Endothelial cell (in vitro differentiated cells): Measurements from ENCODE around the gene SOX18. TPM values are rescaled to one million over a fixed set of nuclear protein-coding genes. Genes with fewer than 3 reads are reported as not detected.

Source experiments
- DNase-seq: peaks from one replicate; pipeline ENCODE4 v3.0.0; 2021; ENCODE audit warnings: low spot score
- H3K27ac Mint-ChIP-seq: one replicate; pipeline ENCODE4 v1.8.0; 2021; ENCODE audit warnings: mixed read lengths, inconsistent platforms; ENCODE audit not compliant: unreplicated experiment
- H3K27me3 Mint-ChIP-seq: one replicate; pipeline ENCODE4 v1.8.0; 2021; ENCODE audit warnings: mild to moderate bottlenecking, moderate library complexity, mixed read lengths, inconsistent platforms; ENCODE audit not compliant: unreplicated experiment
- H3K36me3 Mint-ChIP-seq: one replicate; pipeline ENCODE4 v1.8.0; 2021; ENCODE audit warnings: mild to moderate bottlenecking, low read depth, mixed read lengths, inconsistent platforms; ENCODE audit not compliant: unreplicated experiment
- H3K4me1 Mint-ChIP-seq: one replicate; pipeline ENCODE4 v1.8.0; 2021; ENCODE audit warnings: mild to moderate bottlenecking, mixed read lengths, inconsistent platforms; ENCODE audit not compliant: unreplicated experiment
- H3K4me3 Mint-ChIP-seq: one replicate; pipeline ENCODE4 v1.8.0; 2021; ENCODE audit warnings: mild to moderate bottlenecking, mixed read lengths, inconsistent platforms; ENCODE audit not compliant: unreplicated experiment
- H3K9me3 Mint-ChIP-seq: one replicate; pipeline ENCODE4 v1.8.0; 2021; ENCODE audit warnings: mixed read lengths, inconsistent platforms; ENCODE audit not compliant: unreplicated experiment
- CTCF ChIP-seq: fragments of 200-600 bp; sonication (generic); IDR thresholded peaks from one replicate; pipeline ENCODE4 v1.5.0; 2021; ENCODE audit warnings: antibody characterized with exemption; ENCODE audit not compliant: unreplicated experiment
- total RNA-seq: library from RNA; stranded (reverse); fragmentation: NEBNext Ultra II Directional; extraction: Animal tissue kit (Norgen Biotek cat#: 25700); gene quantifications from one replicate; pipeline ENCODE4 v1.2.1, GENCODE V29; 2021; ENCODE audit not compliant: unreplicated experiment

Gene SOX18
- total RNA-seq, 1 donor from 2014 or later = 149 TPM

DNA sequence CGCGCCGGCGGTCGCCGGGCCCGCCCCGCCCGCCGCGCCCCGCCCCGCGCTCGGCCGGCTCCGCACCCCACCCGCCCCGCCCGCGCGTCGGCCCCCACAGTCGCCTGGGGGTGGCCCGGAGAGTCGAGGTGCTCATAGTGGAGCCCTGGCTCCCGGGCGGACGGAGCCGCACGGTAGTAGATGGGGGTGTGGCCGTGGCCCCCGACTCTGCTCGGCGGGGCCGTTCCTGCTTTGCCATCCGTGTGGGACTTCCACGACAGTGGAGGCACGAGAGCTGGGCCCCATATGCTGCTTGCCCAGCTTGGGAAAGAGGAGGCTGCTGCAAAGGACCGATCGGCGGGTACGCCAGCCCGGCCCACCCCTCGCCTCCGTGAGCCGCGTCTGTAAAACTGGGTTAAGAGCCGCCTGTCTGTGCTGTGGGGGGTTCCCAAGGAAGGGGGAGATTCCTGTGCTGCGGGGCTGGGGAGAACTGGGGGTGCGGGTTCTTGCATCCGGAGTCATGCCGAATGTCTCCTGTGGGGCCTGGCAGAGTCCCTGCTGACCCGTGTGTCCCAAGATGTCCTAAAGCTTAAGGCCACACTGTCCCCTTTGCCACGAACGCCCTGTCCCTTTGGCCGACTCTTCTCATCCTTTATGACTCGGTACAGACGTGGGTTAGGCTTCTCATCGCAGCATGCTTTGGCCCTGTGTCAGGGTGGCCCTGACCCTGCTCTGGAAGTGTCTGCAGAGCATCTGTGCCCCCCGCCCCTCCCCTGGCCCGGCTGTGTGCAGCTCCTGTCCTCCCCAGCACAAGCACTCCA, 30.8 kb upstream of the SOX18 start, which contains the start of gene OPRL1:
TSS of gene OPRL1 (plus strand) at position 70 of the 800 bp plus-strand sequence. CDS start 12,639 bp downstream, outside the sequence.
- H3K36me3 Mint-ChIP-seq = peaks cover under 1% of the 10 kb centered on the region
- no peaks in the 10 kb centered on the region for H3K9me3 Mint-ChIP-seq
- peak within 1 kb of the TSS; percentile 94 for H3K4me3 Mint-ChIP-seq
- no peak for TF ChIP-seq CTCF
- peaks cover 25% of the 10 kb centered on the region for H3K4me1 Mint-ChIP-seq
- peaks cover 15% of the 10 kb centered on the region for H3K27me3 Mint-ChIP-seq
- no peak for DNase-seq
- no peak within 1 kb of the TSS for H3K27ac Mint-ChIP-seq

- Mint-ChIP-seq H3K4me3 (peak within 1 kb of the TSS; percentile 94), H3K27me3 (peaks cover 12% of the 10 kb centered on the region), H3K27ac (no peak within 1 kb of the TSS), H3K36me3 (no peaks in the 10 kb centered on the region), H3K9me3 (no peaks in the 10 kb centered on the region), H3K4me1 (peaks cover 24% of the 10 kb centered on the region)
- no peak for TF ChIP-seq CTCF
- DNase-seq = peak; percentile 76
These were observed 30.0 kb upstream of the SOX18 start, which contains the start of gene RGS19 for GRCh38 chr20:64079273-64080012. TSS of gene RGS19 (minus strand) at chr20:64079518. CDS start at chr20:64076886, 2,632 bp downstream.

- DNase-seq = no peak
- Mint-ChIP-seq H3K4me1 (peaks cover 21% of the 10 kb centered on the region), H3K36me3 (no peaks in the 10 kb centered on the region), H3K4me3 (peak overlapping the region; percentile 85), H3K27ac (no peak overlapping the region), H3K27me3 (peaks cover 12% of the 10 kb centered on the region), H3K9me3 (no peaks in the 10 kb centered on the region)
- TF ChIP-seq CTCF = no peak
These were observed 29.5 kb upstream of the SOX18 start for GRCh38 chr20:64078934-64079272.

DNA sequence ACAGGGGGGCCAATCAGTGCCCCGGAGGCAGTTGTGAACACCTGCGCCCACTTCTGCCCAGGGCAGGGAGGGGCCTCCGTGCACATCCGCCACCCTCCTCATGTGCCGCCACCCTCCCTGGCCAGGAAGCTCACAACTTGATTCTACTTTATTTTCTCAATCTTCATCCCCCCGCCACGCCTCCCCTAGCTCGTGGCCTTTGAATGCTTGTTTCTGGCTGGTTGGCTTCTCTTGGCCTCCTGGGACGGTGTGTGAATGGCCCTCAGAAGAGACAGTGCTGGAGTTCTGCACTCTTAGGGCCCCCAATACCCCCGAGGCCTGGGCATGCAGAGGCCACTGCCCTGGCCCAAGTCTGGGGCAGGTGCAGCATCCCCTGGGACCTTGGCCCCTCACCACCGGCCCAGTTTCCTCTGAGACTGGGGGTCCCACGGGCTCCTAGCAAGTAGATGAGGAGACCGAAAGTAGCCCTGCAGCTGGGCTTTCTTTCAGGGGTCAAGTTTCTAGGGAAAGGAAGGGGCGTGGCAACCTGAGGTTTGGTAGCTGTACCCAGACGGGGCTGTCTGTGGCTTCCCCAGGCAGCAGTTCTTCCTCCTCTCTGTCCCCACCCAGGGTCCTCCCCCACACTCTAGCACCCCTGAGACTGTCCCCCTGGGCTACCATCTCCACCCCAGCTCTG, 28.6 kb upstream of the SOX18 start:
- no peak for DNase-seq
- Mint-ChIP-seq H3K27ac (no peak overlapping the region), H3K9me3 (no peaks in the 10 kb centered on the region), H3K36me3 (no peaks in the 10 kb centered on the region), H3K27me3 (peaks cover 14% of the 10 kb centered on the region), H3K4me1 (peaks cover 19% of the 10 kb centered on the region), H3K4me3 (no peak overlapping the region)
- no peak for TF ChIP-seq CTCF
